HepG2 (cell line): ENCODE data around the gene CDK2AP2. TPM values are rescaled to one million over a fixed set of nuclear protein-coding genes. Genes with fewer than 3 reads are reported as not detected.

Experiments used
- ARNT ChIP-seq: fragments of 450-650 bp; IDR thresholded peaks from 2 replicates; pipeline ENCODE4 v1.6.1; 2017
- CC2D1A ChIP-seq: sonication (generic); formaldehyde crosslinking; IDR thresholded peaks from 2 replicates; pipeline ENCODE4 v1.8.1; 2023; ENCODE audit warnings: mild to moderate bottlenecking, missing genetic modification reagents
- HNRNPLL ChIP-seq: fragments of 200-400 bp; formaldehyde crosslinking; IDR thresholded peaks from 2 replicates; pipeline ENCODE4 v1.6.1; 2017; ENCODE audit warnings: mild to moderate bottlenecking, low read depth, low read length; ENCODE audit not compliant: poor library complexity, severe bottlenecking
- HNRNPUL1 ChIP-seq: fragments of 200-400 bp; formaldehyde crosslinking; IDR thresholded peaks from 2 replicates; pipeline ENCODE4 v1.6.1; 2017; ENCODE audit warnings: low read depth, mild to moderate bottlenecking, low read length, moderate library complexity
- ISX ChIP-seq: sonication (generic); formaldehyde crosslinking; conservative IDR thresholded peaks from 2 replicates; pipeline ENCODE4 v1.5.0; 2020; ENCODE audit warnings: missing genetic modification reagents
- RBFOX2 ChIP-seq: fragments of 200-400 bp; formaldehyde crosslinking; IDR thresholded peaks from 2 replicates; pipeline ENCODE4 v1.6.1; 2017; ENCODE audit warnings: low read depth, mild to moderate bottlenecking, low read length
- RFX1 ChIP-seq: fragments of 450-650 bp; IDR thresholded peaks from 2 replicates; pipeline ENCODE4 v1.6.1; 2017
- SALL2 ChIP-seq: sonication (generic); formaldehyde crosslinking; IDR thresholded peaks from 2 replicates; pipeline ENCODE4 v1.8.1; 2023; ENCODE audit warnings: mild to moderate bottlenecking, missing genetic modification reagents, inconsistent platforms
- SETDB1 ChIP-seq: sonication (generic); formaldehyde crosslinking; IDR thresholded peaks from 2 replicates; pipeline ENCODE4 v1.5.1; 2020; ENCODE audit warnings: missing genetic modification reagents, mild to moderate bottlenecking, borderline replicate concordance
- SMARCE1 ChIP-seq: fragments of 450-650 bp; IDR thresholded peaks from 2 replicates; pipeline ENCODE4 v1.6.1; 2017; ENCODE audit warnings: borderline replicate concordance
- SOX13 ChIP-seq, 3 experiments: fragments of 450-650 bp in 1 of 3; sonication (generic) in 1 of 3; formaldehyde crosslinking in 1 of 3; IDR thresholded peaks in 2 of 3; conservative IDR thresholded peaks in 1 of 3; 2 replicates each; pipeline versions ENCODE4 v1.5.0 to v1.6.1; 2016 to 2020; ENCODE audit warnings: antibody characterized with exemption in 1 of 3, mild to moderate bottlenecking in 1 of 3, missing compliant biosample characterization in 1 of 3, missing genetic modification reagents in 1 of 3, moderate library complexity in 1 of 3
- YEATS2 ChIP-seq: sonication (generic); formaldehyde crosslinking; IDR thresholded peaks from 2 replicates; pipeline ENCODE4 v1.4.0; 2020; ENCODE audit warnings: missing genetic modification reagents, borderline replicate concordance
- ZKSCAN8 ChIP-seq: IDR thresholded peaks from 2 replicates; pipeline ENCODE4 v1.6.1; 2016; ENCODE audit warnings: borderline replicate concordance, missing genetic modification reagents, missing compliant biosample characterization
- ZMYM4 ChIP-seq: sonication (generic); formaldehyde crosslinking; IDR thresholded peaks from 2 replicates; pipeline ENCODE4 v1.8.1; 2023; ENCODE audit warnings: mild to moderate bottlenecking, missing genetic modification reagents
- ZNF20 ChIP-seq: sonication (generic); formaldehyde crosslinking; IDR thresholded peaks from 2 replicates; pipeline ENCODE4 v1.4.0; 2020; ENCODE audit warnings: mild to moderate bottlenecking, moderate library complexity, missing genetic modification reagents
- ZNF274 ChIP-seq: sonication (generic); formaldehyde crosslinking; IDR thresholded peaks from 2 replicates; pipeline ENCODE4 v1.5.1; 2020; ENCODE audit warnings: mild to moderate bottlenecking, missing genetic modification reagents
- ZNF530 ChIP-seq: sonication (generic); formaldehyde crosslinking; IDR thresholded peaks from 2 replicates; pipeline ENCODE4 v1.5.0; 2020; ENCODE audit warnings: low read depth, mild to moderate bottlenecking, missing genetic modification reagents
- ZNF678 ChIP-seq: sonication (generic); formaldehyde crosslinking; IDR thresholded peaks from 2 replicates; pipeline ENCODE4 v1.4.0; 2020; ENCODE audit warnings: mild to moderate bottlenecking, missing genetic modification reagents
- ZNF720 ChIP-seq: sonication (generic); formaldehyde crosslinking; IDR thresholded peaks from 2 replicates; pipeline ENCODE4 v1.4.0; 2020; ENCODE audit warnings: missing genetic modification reagents
- ZNF792 ChIP-seq: IDR thresholded peaks from 2 replicates; pipeline ENCODE4 v1.6.1; 2016
- polyA plus RNA-seq, 8 experiments: library from polyadenylated mRNA; depleted of rRNA in 3 of 8; stranded (reverse) in 7 of 8; unstranded in 1 of 8; fragments of >200 nt; fragmentation: Illumina TruSeq in 4 of 8; extraction: Trizol in 4 of 8; gene quantifications; 2 replicates each; pipeline versions ENCODE4 v1.2.1 to v1.2.3, GENCODE V29; 2011 to 2016; ENCODE audit warnings: low read depth in 4 of 8, missing spikeins in 1 of 8, mixed read lengths in 1 of 8; ENCODE audit not compliant: insufficient read depth in 1 of 8
- total RNA-seq, 5 experiments: library from RNA; depleted of rRNA; stranded (reverse); fragments of >200 nt; fragmentation: Illumina TruSeq; extraction: Trizol; gene quantifications; 2 replicates each; pipeline ENCODE4 v1.2.3, GENCODE V29; 2016; ENCODE audit warnings: low read depth in 1 of 5
- TF ChIP-seq, protein P1 (sequence below): sonication (generic); formaldehyde crosslinking; IDR thresholded peaks from 2 replicates; pipeline ENCODE4 v1.8.1; 2023; ENCODE audit warnings: mild to moderate bottlenecking, moderate library complexity, missing genetic modification reagents
- TF ChIP-seq, protein P2 (sequence below): sonication (generic); formaldehyde crosslinking; IDR thresholded peaks from 2 replicates; pipeline ENCODE4 v1.8.1; 2023; ENCODE audit warnings: missing genetic modification reagents, mild to moderate bottlenecking, borderline replicate concordance
- TF ChIP-seq, protein P3 (sequence below): sonication (generic); formaldehyde crosslinking; IDR thresholded peaks from 2 replicates; pipeline ENCODE4 v1.5.1; 2020; ENCODE audit warnings: missing genetic modification reagents, mild to moderate bottlenecking, borderline replicate concordance
- TF ChIP-seq, protein P4 (sequence below): sonication (generic); formaldehyde crosslinking; IDR thresholded peaks from 2 replicates; pipeline ENCODE4 v1.5.0; 2020; ENCODE audit warnings: missing genetic modification reagents
- TF ChIP-seq, protein P5 (sequence below), 2 experiments: sonication (generic) in 1 of 2; formaldehyde crosslinking in 1 of 2; IDR thresholded peaks; 2 replicates each; pipeline versions ENCODE4 v1.5.1 to v1.6.1; 2011 to 2020; ENCODE audit warnings: borderline replicate concordance in 1 of 2, low read depth in 1 of 2, low read length in 1 of 2, mild to moderate bottlenecking in 1 of 2, missing genetic modification reagents in 1 of 2, moderate library complexity in 1 of 2

Gene CDK2AP2
- total and polyA plus RNA-seq, 2 of the 13 experiments (the other 11 are each of a cell fraction or from before 2014, with no cell fraction given), result 15.0 to 23.2 TPM

GRCh38 chr11:67468759-67469507 is 39.0 kb downstream of the CDK2AP2 start, which contains the start of gene TMEM134 (continued):
- TF ChIP-seq, protein P1, sequence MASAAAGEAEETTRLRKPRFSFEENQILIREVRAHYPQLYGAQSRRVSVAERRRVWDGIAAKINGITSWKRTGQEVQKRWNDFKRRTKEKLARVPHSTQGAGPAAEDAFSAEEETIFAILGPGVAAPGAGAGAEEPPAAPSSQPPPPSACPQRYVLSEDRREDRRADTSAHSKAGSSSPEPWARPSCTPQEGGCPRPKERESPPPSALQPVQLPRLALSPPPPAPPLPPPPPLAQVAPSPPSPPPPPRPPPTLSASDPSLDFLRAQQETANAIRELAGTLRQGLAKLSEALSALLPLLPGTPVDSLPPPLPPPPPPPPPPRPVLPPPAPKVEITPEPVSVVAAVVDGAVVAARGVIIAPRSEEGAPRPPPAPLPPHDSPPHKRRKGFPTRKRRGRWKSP (CRISPR knock-in tag), result no peak
- TF ChIP-seq, protein P2, sequence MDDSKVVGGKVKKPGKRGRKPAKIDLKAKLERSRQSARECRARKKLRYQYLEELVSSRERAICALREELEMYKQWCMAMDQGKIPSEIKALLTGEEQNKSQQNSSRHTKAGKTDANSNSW (CRISPR knock-in tag), result no peak
- no peak for TF ChIP-seq ZNF720
- TF ChIP-seq ARNT, result no peak
- TF ChIP-seq YEATS2 (CRISPR knock-in tag), result peak; percentile 66; the same call in 1 of the 2 replicates
- TF ChIP-seq ZNF274 (CRISPR knock-in tag), result no peak; the same call in 1 of the 2 replicates
- TF ChIP-seq ZNF20 (CRISPR knock-in tag), result no peak
- no peak for TF ChIP-seq SMARCE1
- peak; percentile 66; the same call in 1 of the 2 replicates for TF ChIP-seq ZNF792 (CRISPR knock-in tag)
- TF ChIP-seq HNRNPUL1, result no peak
- no peak for TF ChIP-seq CC2D1A (CRISPR knock-in tag)
- no peak for TF ChIP-seq ZNF678 (CRISPR knock-in tag)
- no peak for TF ChIP-seq SOX13 (IDR thresholded peaks at IDR 0.05)
- no peak for TF ChIP-seq SOX13 (CRISPR knock-in tag; conservative IDR thresholded peaks at IDR 0.05 in 1 of 2, IDR thresholded peaks at IDR 0.05 in 1 of 2)
- TF ChIP-seq ZNF530, result no peak
- TF ChIP-seq, protein P3, sequence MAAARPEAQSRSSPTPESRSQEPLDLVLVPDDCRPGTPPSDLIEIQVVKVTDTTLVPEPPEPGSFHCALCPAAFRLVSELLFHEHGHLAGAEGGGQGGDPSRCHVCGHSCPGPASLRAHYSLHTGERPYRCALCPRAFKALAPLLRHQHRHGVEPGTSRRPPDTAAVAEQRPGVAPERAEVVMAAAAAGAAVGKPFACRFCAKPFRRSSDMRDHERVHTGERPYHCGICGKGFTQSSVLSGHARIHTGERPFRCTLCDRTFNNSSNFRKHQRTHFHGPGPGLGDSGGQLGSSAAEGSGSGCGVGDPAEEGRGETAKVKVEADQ, result no peak
- no peak for TF ChIP-seq RFX1
- TF ChIP-seq SALL2 (CRISPR knock-in tag), result peak; percentile 87; the same call in 1 of the 2 replicates
- no peak for TF ChIP-seq SETDB1 (CRISPR knock-in tag)
- TF ChIP-seq, protein P4, sequence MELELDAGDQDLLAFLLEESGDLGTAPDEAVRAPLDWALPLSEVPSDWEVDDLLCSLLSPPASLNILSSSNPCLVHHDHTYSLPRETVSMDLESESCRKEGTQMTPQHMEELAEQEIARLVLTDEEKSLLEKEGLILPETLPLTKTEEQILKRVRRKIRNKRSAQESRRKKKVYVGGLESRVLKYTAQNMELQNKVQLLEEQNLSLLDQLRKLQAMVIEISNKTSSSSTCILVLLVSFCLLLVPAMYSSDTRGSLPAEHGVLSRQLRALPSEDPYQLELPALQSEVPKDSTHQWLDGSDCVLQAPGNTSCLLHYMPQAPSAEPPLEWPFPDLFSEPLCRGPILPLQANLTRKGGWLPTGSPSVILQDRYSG (CRISPR knock-in tag), result 0 out of 2 replicates have a peak, but pooled peaks have one; percentile 26
- peak; percentile 55; the same call in 1 of the 2 replicates for TF ChIP-seq ZMYM4 (CRISPR knock-in tag)
- TF ChIP-seq ZKSCAN8 (CRISPR knock-in tag), result 0 out of 2 replicates have a peak, but pooled peaks have one; percentile 17
- TF ChIP-seq RBFOX2, result peak; percentile 84
- no peak for TF ChIP-seq ISX (CRISPR knock-in tag)
- TF ChIP-seq, protein P5, sequence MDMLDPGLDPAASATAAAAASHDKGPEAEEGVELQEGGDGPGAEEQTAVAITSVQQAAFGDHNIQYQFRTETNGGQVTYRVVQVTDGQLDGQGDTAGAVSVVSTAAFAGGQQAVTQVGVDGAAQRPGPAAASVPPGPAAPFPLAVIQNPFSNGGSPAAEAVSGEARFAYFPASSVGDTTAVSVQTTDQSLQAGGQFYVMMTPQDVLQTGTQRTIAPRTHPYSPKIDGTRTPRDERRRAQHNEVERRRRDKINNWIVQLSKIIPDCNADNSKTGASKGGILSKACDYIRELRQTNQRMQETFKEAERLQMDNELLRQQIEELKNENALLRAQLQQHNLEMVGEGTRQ (IDR thresholded peaks at IDR 0.05; ENCODE audit: low read depth, low read length), result no peak
- TF ChIP-seq, protein P5 (CRISPR knock-in tag; IDR thresholded peaks at IDR 0.05; ENCODE audit: borderline replicate concordance), result no peak
- peak; percentile 56 for TF ChIP-seq HNRNPLL
